ENCODE results near the gene KIF9.
"Not testable (repeated sequence)": the region's sequence is repeated elsewhere in the genome, so short reads cannot be mapped to it uniquely, and the experiment has no call there.

KIF9 gene

GRCh38 chr3:47282424-47283192 is at the start of gene KIF9, which contains the start of gene KLHL18:
TSS of gene KIF9 (minus strand) at chr3:47282799. CDS start at chr3:47277374, 5,425 bp downstream.
TSS of gene KLHL18 (plus strand) at chr3:47282944. CDS start at chr3:47282966, 22 bp downstream.
- DNase-seq (ENCODE audit: low read depth), result peak; percentile 94

GRCh38 chr3:47324278-47324865 is 41.8 kb upstream of the KIF9 start:
- peak; percentile 13 for DNase-seq (ENCODE audit: low read depth)

- DNase-seq (ENCODE audit: low read depth), result no peak
These were observed 41.1 kb upstream of the KIF9 start for GRCh38 chr3:47323431-47324277.

GRCh38 chr3:47319956-47320355 is 37.4 kb upstream of the KIF9 start:
- no peak for DNase-seq (ENCODE audit: low read depth)

- DNase-seq (ENCODE audit: low read depth), result no peak
These were observed 36.3 kb upstream of the KIF9 start for GRCh38 chr3:47318916-47319315.

GRCh38 chr3:47316151-47316550 is 33.6 kb upstream of the KIF9 start:
- DNase-seq (ENCODE audit: low read depth), result not testable (repeated sequence)

GRCh38 chr3:47315069-47315647 is 32.6 kb upstream of the KIF9 start:
- no peak for DNase-seq (ENCODE audit: low read depth)

- no peak for DNase-seq (ENCODE audit: low read depth)
These were observed 31.6 kb upstream of the KIF9 start for GRCh38 chr3:47314056-47314764.

- no peak for DNase-seq (ENCODE audit: low read depth)
These were observed 30.9 kb upstream of the KIF9 start for GRCh38 chr3:47313341-47314055.

GRCh38 chr3:47310391-47310790 is 27.8 kb upstream of the KIF9 start:
- no peak for DNase-seq (ENCODE audit: low read depth)

- not testable (repeated sequence) for DNase-seq (ENCODE audit: low read depth)
These were observed 26.6 kb upstream of the KIF9 start for GRCh38 chr3:47309231-47309630.

- no peak for DNase-seq (ENCODE audit: low read depth)
These were observed 23.4 kb upstream of the KIF9 start for GRCh38 chr3:47306022-47306421.

- no peak for DNase-seq (ENCODE audit: low read depth)
These were observed 18.9 kb upstream of the KIF9 start for GRCh38 chr3:47301456-47301855.

GRCh38 chr3:47299381-47300318 is 17.1 kb upstream of the KIF9 start:
- no peak for DNase-seq (ENCODE audit: low read depth)

- no peak for DNase-seq (ENCODE audit: low read depth)
These were observed 15.8 kb upstream of the KIF9 start for GRCh38 chr3:47298439-47298838.

GRCh38 chr3:47296562-47297302 is 14.1 kb upstream of the KIF9 start:
- DNase-seq (ENCODE audit: low read depth), result no peak

- no peak for DNase-seq (ENCODE audit: low read depth)
These were observed 13.4 kb upstream of the KIF9 start for GRCh38 chr3:47295976-47296375.

GRCh38 chr3:47295322-47295721 is 12.7 kb upstream of the KIF9 start:
- DNase-seq (ENCODE audit: low read depth), result no peak

- no peak for DNase-seq (ENCODE audit: low read depth)
These were observed 11.8 kb upstream of the KIF9 start for GRCh38 chr3:47294392-47294791.

Measured in activated gamma-delta T cell treated with anti-CD3 and anti-CD28 coated beads, Interleukin-2, amount 50 U/mL, for 16 hours (primary cell).